Activated naive CD4-positive, alpha-beta T cell treated with anti-CD3 and anti-CD28 coated beads, Interleukin-2, amount 10 ng/mL, durations not matched to agents 7 days and 5 days (primary cell): ENCODE data around the gene WFDC5.
"Not testable (repeated sequence)": the region's sequence is repeated elsewhere in the genome, so short reads cannot be mapped to it uniquely, and the experiment has no call there.

Source experiments
- CTCF ChIA-PET: fragments of 350-600 bp; sonication (Branson Sonifier 250); formaldehyde crosslinking; loops from one replicate; lab custom pipeline; 2021; ENCODE audit warnings: antibody characterized with exemption; lab: Charles Lee
- DNase-seq: peaks from one replicate; pipeline ENCODE4 v3.0.0-alpha.2; 2020
- H3K27ac Mint-ChIP-seq: one replicate; pipeline ENCODE4 v1.8.0; 2021; ENCODE audit warnings: mild to moderate bottlenecking, moderate library complexity, mixed read lengths
- H3K27me3 Mint-ChIP-seq: one replicate; pipeline ENCODE4 v1.8.0; 2021; ENCODE audit warnings: mild to moderate bottlenecking, mixed read lengths
- H3K36me3 Mint-ChIP-seq: one replicate; pipeline ENCODE4 v1.8.0; 2021; ENCODE audit warnings: mixed read lengths
- H3K4me1 Mint-ChIP-seq: one replicate; pipeline ENCODE4 v1.8.0; 2021; ENCODE audit warnings: mixed read lengths
- H3K4me3 Mint-ChIP-seq: one replicate; pipeline ENCODE4 v1.8.0; 2021; ENCODE audit warnings: mild to moderate bottlenecking, moderate library complexity, mixed read lengths
- H3K9me3 Mint-ChIP-seq: one replicate; pipeline ENCODE4 v1.8.0; 2021; ENCODE audit warnings: mixed read lengths

The WFDC5 gene

GRCh38 chr20:45070932-45071632, 43.9 kb downstream of the WFDC5 start:
- Mint-ChIP-seq H3K36me3 (peaks cover 40% of the 10 kb centered on the region), H3K4me1 (no peaks in the 10 kb centered on the region), H3K9me3 (no peaks in the 10 kb centered on the region), H3K27ac (no peak overlapping the region), H3K4me3 (no peak overlapping the region), H3K27me3 (no peaks in the 10 kb centered on the region)
- CTCF ChIA-PET: interaction anchor here (1.2 to 2.5 kb wide), 2 partner anchors 20 to 24 kb away, joined by 3 to 16 read pairs; no protein-coding TSS in a partner anchor
- DNase-seq: no peak

GRCh38 chr20:45069261-45069660, 45.7 kb downstream of the WFDC5 start:
- H3K4me1 Mint-ChIP-seq: peaks cover 12% of the 10 kb centered on the region
- DNase-seq: no peak
- no peak overlapping the region for H3K4me3 Mint-ChIP-seq
- peaks cover 38% of the 10 kb centered on the region for H3K36me3 Mint-ChIP-seq
- CTCF ChIA-PET: no interaction called here
- no peak overlapping the region for H3K27ac Mint-ChIP-seq
- no peaks in the 10 kb centered on the region for H3K9me3 Mint-ChIP-seq
- no peaks in the 10 kb centered on the region for H3K27me3 Mint-ChIP-seq

DNA sequence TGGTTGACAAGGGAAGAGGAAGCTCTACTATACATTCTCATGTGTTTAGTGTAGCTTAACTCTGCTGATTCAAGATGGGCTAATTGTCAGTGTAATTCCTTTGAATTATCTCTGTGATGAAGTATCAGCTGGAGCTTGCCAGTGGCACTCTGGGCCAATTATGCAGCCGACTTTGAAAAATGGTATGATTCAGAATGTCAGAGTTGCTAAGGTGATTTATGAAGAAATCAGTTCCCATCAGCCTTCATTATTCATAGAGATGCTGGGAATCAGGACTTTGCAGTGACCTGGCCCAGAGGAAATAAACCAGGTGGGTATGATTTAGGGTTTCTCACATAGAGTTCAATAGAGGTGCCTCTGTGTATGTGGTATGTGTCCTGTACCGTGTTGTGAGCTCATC, 47.4 kb downstream of the WFDC5 start:
- CTCF ChIA-PET: interaction anchor here (1.5 to 1.8 kb wide), 2 partner anchors 23 to 28 kb away, joined by 5 to 6 read pairs; no protein-coding TSS in a partner anchor
- Mint-ChIP-seq H3K4me3 (no peak overlapping the region), H3K27ac (no peak overlapping the region), H3K9me3 (no peaks in the 10 kb centered on the region), H3K4me1 (peaks cover 15% of the 10 kb centered on the region), H3K27me3 (no peaks in the 10 kb centered on the region), H3K36me3 (peaks cover 43% of the 10 kb centered on the region)
- DNase-seq: no peak

GRCh38 chr20:45067087-45067486, 47.9 kb downstream of the WFDC5 start:
- Mint-ChIP-seq H3K36me3 (peaks cover 46% of the 10 kb centered on the region), H3K4me3 (no peak overlapping the region), H3K9me3 (no peaks in the 10 kb centered on the region), H3K4me1 (peaks cover 18% of the 10 kb centered on the region), H3K27me3 (no peaks in the 10 kb centered on the region), H3K27ac (no peak overlapping the region)
- CTCF ChIA-PET: interaction anchor here (1.5 to 1.8 kb wide), 2 partner anchors 23 to 28 kb away, joined by 5 to 6 read pairs; no protein-coding TSS in a partner anchor
- DNase-seq: no peak

DNA sequence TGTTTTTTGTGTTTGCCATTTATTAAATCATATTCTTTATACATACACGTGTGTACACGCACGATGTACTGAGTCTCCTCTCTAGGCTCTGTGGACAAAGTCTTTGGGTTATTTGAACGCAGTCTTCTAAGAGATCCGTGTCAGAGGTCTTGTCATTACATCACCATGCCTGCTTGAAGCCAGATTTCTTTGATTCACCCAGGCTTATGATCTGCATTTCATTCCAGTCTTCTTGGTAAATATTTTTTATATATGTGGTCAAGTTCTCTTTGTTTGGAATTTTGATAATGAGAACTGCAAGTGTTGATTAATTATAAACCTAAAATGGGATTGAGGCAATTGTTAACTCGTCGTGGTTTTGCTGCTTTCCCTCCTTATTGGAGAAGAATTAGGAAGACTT, 48.6 kb downstream of the WFDC5 start:
- Mint-ChIP-seq H3K4me1 (peaks cover 18% of the 10 kb centered on the region), H3K36me3 (peaks cover 47% of the 10 kb centered on the region), H3K27me3 (no peaks in the 10 kb centered on the region), H3K9me3 (no peaks in the 10 kb centered on the region), H3K27ac (no peak overlapping the region), H3K4me3 (no peak overlapping the region)
- CTCF ChIA-PET: interaction anchor here (1.0 to 1.8 kb wide), 2 partner anchors 22 to 59 kb away, joined by 3 to 6 read pairs; no protein-coding TSS in a partner anchor
- no peak for DNase-seq

DNA sequence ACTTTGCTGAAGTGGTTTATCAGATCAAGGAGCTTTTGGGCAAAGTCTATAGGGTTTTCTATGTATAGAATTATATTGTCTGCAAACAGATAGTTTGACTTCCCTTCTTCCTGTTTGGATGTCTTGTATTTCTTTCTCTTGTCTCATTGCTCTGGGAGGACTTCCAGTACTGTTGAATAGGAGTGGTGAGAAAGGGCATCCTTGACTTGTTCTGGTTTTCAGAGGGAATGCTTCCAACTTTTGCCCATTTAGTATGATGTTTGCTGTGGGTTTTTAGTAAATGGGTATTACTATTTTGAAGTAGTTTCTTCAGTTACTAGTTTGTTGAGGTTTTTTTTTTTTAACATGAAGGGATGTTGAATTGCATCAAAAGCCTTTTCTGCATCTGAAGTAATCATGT, 50.2 kb downstream of the WFDC5 start:
- DNase-seq: no peak
- Mint-ChIP-seq H3K27ac (no peak overlapping the region), H3K4me1 (peaks cover 18% of the 10 kb centered on the region), H3K27me3 (no peaks in the 10 kb centered on the region), H3K9me3 (no peaks in the 10 kb centered on the region), H3K4me3 (no peak overlapping the region), H3K36me3 (peaks cover 41% of the 10 kb centered on the region)
- CTCF ChIA-PET: interaction anchor here (0.6 to 1.3 kb wide), 3 partner anchors 17 to 21 kb away, joined by 3 read pairs; no protein-coding TSS in a partner anchor

GRCh38 chr20:45063107-45063506, 51.9 kb downstream of the WFDC5 start:
- CTCF ChIA-PET: not testable (repeated sequence)
- Mint-ChIP-seq H3K27ac (peak overlapping the region; percentile 50), H3K4me1 (peaks cover 20% of the 10 kb centered on the region)

GRCh38 chr20:45061244-45061643, 53.7 kb downstream of the WFDC5 start:
- CTCF ChIA-PET: interaction anchor here (1.2 to 2.4 kb wide), 2 partner anchors 17 to 233 kb away, joined by 3 to 6 read pairs; no protein-coding TSS in a partner anchor
- Mint-ChIP-seq H3K27ac (no peak overlapping the region), H3K4me1 (peaks cover 20% of the 10 kb centered on the region), H3K36me3 (peaks cover 41% of the 10 kb centered on the region), H3K27me3 (no peaks in the 10 kb centered on the region), H3K4me3 (no peak overlapping the region), H3K9me3 (no peaks in the 10 kb centered on the region)
- DNase-seq: no peak

More at GRCh38 chr20:45063107-45063506, 51.9 kb downstream of the WFDC5 start:
- not testable (repeated sequence) for H3K9me3 Mint-ChIP-seq, H3K4me3 Mint-ChIP-seq, H3K27me3 Mint-ChIP-seq, DNase-seq
- H3K36me3 Mint-ChIP-seq: peaks cover 47% of the 10 kb centered on the region

GRCh38 chr20:45060294-45060693, 54.7 kb downstream of the WFDC5 start:
- Mint-ChIP-seq H3K4me1 (peaks cover 19% of the 10 kb centered on the region), H3K36me3 (peaks cover 47% of the 10 kb centered on the region), H3K27ac (no peak overlapping the region), H3K9me3 (no peaks in the 10 kb centered on the region), H3K27me3 (no peaks in the 10 kb centered on the region), H3K4me3 (no peak overlapping the region)
- CTCF ChIA-PET: interaction anchor here (1.2 to 2.4 kb wide), 2 partner anchors 16 to 234 kb away, joined by 3 to 6 read pairs; no protein-coding TSS in a partner anchor
- DNase-seq: no peak
